Natural killer cell (primary cell): ENCODE results near the gene LY6G6C. TPM values are rescaled to one million over a fixed set of nuclear protein-coding genes. Genes with fewer than 3 reads are reported as not detected.
A peak's percentile ranks its signal among the peaks of the same experiment; 100 is the strongest.

Source experiments
- ATAC-seq, 3 donors: fragments of 150-1000 bp in 2 of 3; fragments of 200-7000 bp in 1 of 3; cut with Tn5 transposase; 1 replicate in 1 of 3; 2 replicates in 2 of 3; pipeline ENCODE4 v1.10.0; 2021; ENCODE audit warnings: mild to moderate bottlenecking in 2 of 3, moderate library complexity in 2 of 3
- DNase-seq, 2 donors: peaks; one replicate each; pipeline versions ENCODE4 v3.0.0 to v3.0.0-alpha.2; 2013 to 2021; ENCODE audit warnings: mixed read lengths in 1 of 2
- H3K27ac ChIP-seq: one replicate; pipeline ENCODE4 v1.5.1; 2013; ENCODE audit warnings: mild to moderate bottlenecking, low read length
- H3K27me3 ChIP-seq: one replicate; pipeline ENCODE4 v1.6.1; 2013; ENCODE audit warnings: low read length; ENCODE audit not compliant: control insufficient read depth, insufficient read depth
- H3K36me3 ChIP-seq: one replicate; pipeline ENCODE4 v1.6.1; 2013; ENCODE audit warnings: low read length; ENCODE audit not compliant: control insufficient read depth, insufficient read depth
- H3K4me1 ChIP-seq: one replicate; pipeline ENCODE4 v1.6.1; 2013; ENCODE audit warnings: low read length; ENCODE audit not compliant: control insufficient read depth, insufficient read depth
- H3K4me3 ChIP-seq: one replicate; pipeline ENCODE4 v1.5.1; 2013; ENCODE audit warnings: low read length
- H3K9me3 ChIP-seq: one replicate; pipeline ENCODE4 v1.6.1; 2013; ENCODE audit warnings: low read length; ENCODE audit not compliant: control insufficient read depth, insufficient read depth
- H3K27ac Mint-ChIP-seq, 2 donors: one replicate each; pipeline ENCODE4 v1.8.0; 2022; ENCODE audit warnings: mild to moderate bottlenecking in 2 of 2, mixed read lengths in 2 of 2, moderate library complexity in 1 of 2
- H3K27me3 Mint-ChIP-seq, 2 donors: one replicate each; pipeline ENCODE4 v1.8.0; 2022; ENCODE audit warnings: low read depth in 2 of 2, mixed read lengths in 2 of 2
- H3K36me3 Mint-ChIP-seq: one replicate; pipeline ENCODE4 v1.8.0; 2022; ENCODE audit warnings: mixed read lengths
- H3K4me1 Mint-ChIP-seq, 2 donors: one replicate each; pipeline ENCODE4 v1.8.0; 2022; ENCODE audit warnings: mixed read lengths in 2 of 2
- H3K4me3 Mint-ChIP-seq: one replicate; pipeline ENCODE4 v1.8.0; 2022; ENCODE audit warnings: mild to moderate bottlenecking, moderate library complexity, mixed read lengths
- H3K9me3 Mint-ChIP-seq, 2 donors: one replicate each; pipeline ENCODE4 v1.8.0; 2022; ENCODE audit warnings: mixed read lengths in 2 of 2
- CTCF ChIP-seq: fragments of 200-600 bp; IDR thresholded peaks from one replicate; pipeline ENCODE4 v1.8.0; 2022; ENCODE audit warnings: antibody characterized with exemption
- WGBS: methylation state at CpG from one replicate; pipeline ENCODE4 v1.1.7; 2013; ENCODE audit warnings: missing lambda C conversion rate; ENCODE audit not compliant: insufficient coverage; 5-methylcytosine and 5-hydroxymethylcytosine counted together
- intact Hi-C: fragments of 100-400 bp; cut with micrococcal nuclease; formaldehyde crosslinking; loops from one replicate; pipeline ENCODE4 v1.14.2; 2022
- total RNA-seq, 4 donors: library from RNA; stranded (reverse); fragments of 120-200 nt in 1 of 4; gene quantifications; one replicate each; pipeline versions ENCODE4 v1.2.3 to v1.2.4, GENCODE V29; 2013 to 2022

Gene LY6G6C
- total RNA-seq, 3 donors from 2014 or later (not counting 1 experiment from before 2014, with no cell fraction given): not detected

GRCh38 chr6:31680226-31681134, 41.1 kb downstream of the LY6G6C start, which contains the start of gene LY6G5C:
LY6G5C (minus strand) TSS chr6:31681067; CDS start chr6:31680373, 694 bp downstream.
- Mint-ChIP-seq H3K9me3 (no peaks in the 10 kb centered on the region), H3K4me1 (peaks cover 19 to 23% of the 10 kb centered on the region in 2 donors)
- intact Hi-C loops: loop anchor here (1.0 to 5.0 kb wide), 2 partner anchors 57 to 150 kb away; partner anchors contain the start of gene CLIC1

GRCh38 chr6:31677955-31678354, 43.6 kb downstream of the LY6G6C start:
- no peaks in the 10 kb centered on the region for H3K9me3 ChIP-seq
- Mint-ChIP-seq H3K27me3 (peaks cover 0 to 3% of the 10 kb centered on the region in 2 donors), H3K27ac (peak overlapping the region in 1 of 2 donors; percentile 19), H3K9me3 (no peaks in the 10 kb centered on the region), H3K4me3 (no peak overlapping the region), H3K36me3 (no peaks in the 10 kb centered on the region), H3K4me1 (peaks cover 19 to 23% of the 10 kb centered on the region in 2 donors)
- DNase-seq (no peak), ATAC-seq (no peak)
- H3K4me3 ChIP-seq: no peak overlapping the region
- no peak overlapping the region for H3K27ac ChIP-seq
- intact Hi-C loops: no loop called here
- H3K4me1 ChIP-seq: peaks cover 24% of the 10 kb centered on the region
- 71% methylated on average over 8 of the region's 8 CpGs for WGBS
- H3K36me3 ChIP-seq: no peaks in the 10 kb centered on the region
- no peak for TF ChIP-seq CTCF
- H3K27me3 ChIP-seq: no peaks in the 10 kb centered on the region

More at GRCh38 chr6:31680226-31681134, 41.1 kb downstream of the LY6G6C start, which contains the start of gene LY6G5C:
- whole genome bisulfite sequencing: 11% methylated on average over 17 of the region's 17 CpGs
- DNase-seq (peak; percentile 58 to 80), ATAC-seq (peak; percentile 83 to 89 (median 86))
- TF ChIP-seq CTCF: peak; percentile 64
- peak within 1 kb of the TSS; percentile 78 to 79 for H3K27ac Mint-ChIP-seq
- H3K4me1 ChIP-seq: peaks cover 30% of the 10 kb centered on the region
- peak within 1 kb of the TSS; percentile 93 for H3K4me3 Mint-ChIP-seq
- no peaks in the 10 kb centered on the region for H3K36me3 Mint-ChIP-seq
- peaks cover 0 to 3% of the 10 kb centered on the region in 2 donors for H3K27me3 Mint-ChIP-seq
- H3K27ac ChIP-seq: peak within 1 kb of the TSS; percentile 14
- H3K9me3 ChIP-seq: no peaks in the 10 kb centered on the region
- no peaks in the 10 kb centered on the region for H3K27me3 ChIP-seq
- no peaks in the 10 kb centered on the region for H3K36me3 ChIP-seq
- H3K4me3 ChIP-seq: peak within 1 kb of the TSS; percentile 56

GRCh38 chr6:31676904-31677303, 44.6 kb downstream of the LY6G6C start:
- no peaks in the 10 kb centered on the region for H3K9me3 ChIP-seq
- no peak for TF ChIP-seq CTCF
- intact Hi-C loops: no loop called here
- no peak overlapping the region for H3K4me3 ChIP-seq
- Mint-ChIP-seq H3K36me3 (no peaks in the 10 kb centered on the region), H3K4me1 (peaks cover 19 to 23% of the 10 kb centered on the region in 2 donors), H3K27me3 (peaks cover 0 to 3% of the 10 kb centered on the region in 2 donors), H3K27ac (no peak overlapping the region), H3K9me3 (no peaks in the 10 kb centered on the region), H3K4me3 (peak overlapping the region; percentile 35)
- H3K27ac ChIP-seq: no peak overlapping the region
- no peak for DNase-seq
- H3K4me1 ChIP-seq: peaks cover 20% of the 10 kb centered on the region
- 94% methylated on average over 5 of the region's 6 CpGs for WGBS
- H3K27me3 ChIP-seq: no peaks in the 10 kb centered on the region
- no peak for ATAC-seq
- H3K36me3 ChIP-seq: peaks cover 7% of the 10 kb centered on the region
